DND-41 (cell line): ENCODE data around the gene TOX2.

Experiments
- EZH2 ChIP-seq: IDR thresholded peaks from 3 replicates; pipeline ENCODE4 v1.6.1; 2012; ENCODE audit warnings: borderline replicate concordance, low read depth, mild to moderate bottlenecking, moderate library complexity, low read length, inconsistent platforms; ENCODE audit not compliant: severe bottlenecking
- TF ChIP-seq, protein P1 (sequence below): IDR thresholded peaks from 2 replicates; pipeline ENCODE4 v1.5.1; 2012; ENCODE audit warnings: borderline replicate concordance, low read length, moderate library complexity, mild to moderate bottlenecking; ENCODE audit not compliant: poor library complexity, severe bottlenecking; ENCODE audit errors: extremely low read depth

DNA sequence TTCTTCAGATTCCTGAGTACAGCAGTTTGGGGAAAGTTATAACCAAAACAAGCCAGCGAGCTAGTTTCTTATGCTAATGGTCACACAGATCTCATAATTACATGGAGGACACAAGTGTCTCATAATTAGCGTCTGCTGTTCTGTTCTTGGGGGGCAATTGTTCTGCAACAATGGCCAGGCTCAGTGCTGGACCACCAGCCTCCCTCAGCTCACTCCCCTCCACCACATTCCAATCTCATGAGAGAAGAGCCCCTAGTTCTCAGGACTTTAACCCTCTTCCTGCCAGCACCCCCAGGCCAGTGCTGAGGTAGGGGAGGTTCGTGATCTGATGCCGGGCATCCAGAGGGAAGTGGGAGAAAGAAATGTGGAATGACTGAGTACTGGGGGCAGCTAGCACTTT, 20.2 kb upstream of the TOX2 start:
- TF ChIP-seq, protein P1, sequence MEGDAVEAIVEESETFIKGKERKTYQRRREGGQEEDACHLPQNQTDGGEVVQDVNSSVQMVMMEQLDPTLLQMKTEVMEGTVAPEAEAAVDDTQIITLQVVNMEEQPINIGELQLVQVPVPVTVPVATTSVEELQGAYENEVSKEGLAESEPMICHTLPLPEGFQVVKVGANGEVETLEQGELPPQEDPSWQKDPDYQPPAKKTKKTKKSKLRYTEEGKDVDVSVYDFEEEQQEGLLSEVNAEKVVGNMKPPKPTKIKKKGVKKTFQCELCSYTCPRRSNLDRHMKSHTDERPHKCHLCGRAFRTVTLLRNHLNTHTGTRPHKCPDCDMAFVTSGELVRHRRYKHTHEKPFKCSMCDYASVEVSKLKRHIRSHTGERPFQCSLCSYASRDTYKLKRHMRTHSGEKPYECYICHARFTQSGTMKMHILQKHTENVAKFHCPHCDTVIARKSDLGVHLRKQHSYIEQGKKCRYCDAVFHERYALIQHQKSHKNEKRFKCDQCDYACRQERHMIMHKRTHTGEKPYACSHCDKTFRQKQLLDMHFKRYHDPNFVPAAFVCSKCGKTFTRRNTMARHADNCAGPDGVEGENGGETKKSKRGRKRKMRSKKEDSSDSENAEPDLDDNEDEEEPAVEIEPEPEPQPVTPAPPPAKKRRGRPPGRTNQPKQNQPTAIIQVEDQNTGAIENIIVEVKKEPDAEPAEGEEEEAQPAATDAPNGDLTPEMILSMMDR, result no peak
- TF ChIP-seq EZH2, result no peak
